Measurements from ENCODE around the gene ANGPTL2.

GRCh38 chr9:127049581-127049980 is 72.9 kb downstream of the ANGPTL2 start:
- TF ChIP-seq CTCF (IDR thresholded peaks at IDR 0.05 in 4 of 5, conservative IDR thresholded peaks at IDR 0.05 in 1 of 5) (no peak), POLR2A (IDR thresholded peaks at IDR 0.05) (no peak)

All from gastrocnemius medialis (tissue), 4 donors.